Hematopoietic multipotent progenitor cell (in vitro differentiated cells): ENCODE results near the gene PACS2. TPM values are rescaled to one million over a fixed set of nuclear protein-coding genes. Genes with fewer than 3 reads are reported as not detected.
A peak's percentile ranks its signal among the peaks of the same experiment; 100 is the strongest.
"Not testable (repeated sequence)": the region's sequence is repeated elsewhere in the genome, so short reads cannot be mapped to it uniquely, and the experiment has no call there.

Source experiments
- DNase-seq, 3 donors: peaks; one replicate each; pipeline ENCODE4 v3.0.0-alpha.2; 2011 to 2015; ENCODE audit warnings: low read depth in 2 of 3, low spot score in 2 of 3
- total RNA-seq: library from RNA; depleted of rRNA; stranded (reverse); fragments of >200 nt; gene quantifications from one replicate; pipeline ENCODE4 v1.2.3, GENCODE V29; 2012

Gene PACS2
- total RNA-seq = 104 TPM

GRCh38 chr14:105314287-105315200 is at the start of gene PACS2:
Gene PACS2 (plus strand): TSS chr14:105314748. CDS start chr14:105314919, 171 bp downstream.
- peak; percentile 82 to 88 (median 86) for DNase-seq

DNA sequence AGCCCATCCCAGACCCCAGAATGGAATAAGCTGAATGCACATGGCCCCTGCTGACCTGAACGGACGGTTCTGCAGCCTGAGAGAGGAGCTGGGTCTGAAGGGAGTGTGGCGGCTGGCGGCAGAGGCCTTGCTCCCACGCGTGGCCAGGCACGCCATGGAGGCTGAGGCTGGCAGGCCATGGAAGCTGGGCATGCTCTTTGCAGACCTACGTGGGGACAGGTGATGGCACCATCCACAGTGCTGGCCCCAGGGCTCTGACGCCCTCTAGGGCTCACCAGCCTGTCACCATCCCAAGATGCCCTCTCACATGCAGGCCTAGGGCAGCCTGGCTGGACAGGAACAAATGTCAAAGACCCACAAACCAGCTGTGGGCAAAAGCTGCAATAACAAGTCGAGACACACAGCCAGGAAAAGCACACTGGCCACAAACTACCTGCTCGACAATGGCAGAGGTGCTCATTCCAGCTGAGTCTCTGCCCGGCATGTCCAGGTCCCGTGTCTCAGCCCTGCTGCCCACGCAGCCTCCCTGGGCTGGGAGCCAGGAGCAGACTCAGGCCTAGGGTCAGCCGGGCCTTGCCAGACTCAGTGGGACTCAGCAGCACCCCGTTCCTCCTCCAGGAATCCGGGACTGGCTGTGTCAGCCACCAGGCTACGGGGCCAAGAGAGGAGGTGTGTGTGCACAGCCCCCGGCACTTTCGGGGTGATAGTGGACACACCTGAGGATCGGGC is 46.6 kb upstream of the PACS2 start:
- no peak for DNase-seq

DNA sequence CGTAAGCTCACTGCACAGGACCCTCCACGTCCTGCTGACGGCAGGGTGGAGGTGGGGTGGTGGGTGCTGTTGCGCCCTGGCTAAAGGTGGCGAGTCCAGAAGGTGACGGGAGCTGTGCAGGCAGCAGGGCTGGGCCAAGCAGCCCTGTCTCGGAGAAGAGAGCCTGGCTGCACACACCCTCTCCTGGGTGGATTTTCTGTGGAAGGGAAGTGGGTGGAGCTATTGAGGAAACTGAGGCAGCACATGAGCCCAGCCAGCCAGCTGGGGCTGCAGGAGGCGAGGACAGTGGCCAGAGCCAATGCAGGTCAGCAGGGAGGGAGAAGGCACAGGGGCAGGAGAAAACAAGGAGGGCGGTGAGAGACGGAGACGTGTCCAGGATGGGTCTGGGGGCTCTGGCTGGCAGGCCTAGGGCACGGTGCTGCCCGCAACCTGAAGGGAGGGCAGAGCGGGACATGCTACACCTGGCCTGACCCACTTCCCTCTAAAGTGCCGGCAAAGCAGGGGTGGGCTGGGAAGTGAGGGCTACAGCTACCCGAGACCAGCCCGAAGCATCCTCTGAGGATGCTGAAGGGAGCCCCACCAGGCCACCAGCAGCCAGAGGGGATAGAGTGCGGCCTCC is 45.7 kb upstream of the PACS2 start:
- DNase-seq = no peak

DNA sequence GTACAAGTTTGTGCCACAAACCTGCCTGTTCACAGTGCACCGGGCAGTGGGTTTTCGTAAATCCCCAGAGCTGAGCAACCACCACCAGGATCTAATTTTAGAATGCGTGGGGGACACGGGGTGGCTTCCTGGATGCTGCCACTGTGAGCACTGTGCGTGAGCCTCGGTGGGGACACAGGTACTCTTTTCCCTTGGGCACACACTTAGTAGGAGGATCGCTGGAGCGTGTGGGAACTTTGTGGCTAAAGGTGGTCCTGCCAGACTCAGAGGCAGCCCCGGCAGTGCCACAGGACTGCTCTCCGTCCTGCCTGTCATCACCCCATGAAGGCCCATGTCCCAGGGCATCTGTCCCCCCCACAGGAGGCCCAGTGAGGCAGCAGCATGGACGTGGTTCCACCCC is 45.1 kb upstream of the PACS2 start:
- DNase-seq = no peak

- no peak for DNase-seq
These were observed 43.2 kb upstream of the PACS2 start for GRCh38 chr14:105271224-105271890.

GRCh38 chr14:105272623-105273022 is 41.9 kb upstream of the PACS2 start:
- DNase-seq = no peak

DNA sequence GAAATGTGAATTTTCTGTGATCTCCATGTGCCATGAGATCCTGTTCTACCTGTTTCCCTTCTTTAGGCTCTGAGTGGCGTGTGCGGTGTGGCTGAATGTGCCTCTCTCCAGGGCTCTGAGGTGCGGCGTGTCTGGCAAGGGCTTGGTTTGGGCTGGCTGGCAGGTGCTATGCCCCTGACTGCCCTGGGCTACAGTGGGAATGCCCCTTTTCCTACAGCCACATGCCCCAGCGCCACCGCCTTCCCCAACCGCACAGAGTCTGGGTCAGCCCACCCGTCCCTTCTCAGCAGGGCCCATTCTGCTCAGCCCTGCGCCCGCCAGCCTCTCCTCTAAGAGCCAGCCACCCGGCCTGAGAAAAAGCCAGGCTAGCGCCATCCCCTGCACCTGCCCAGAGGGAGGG is 41.5 kb upstream of the PACS2 start:
- no peak for DNase-seq

DNA sequence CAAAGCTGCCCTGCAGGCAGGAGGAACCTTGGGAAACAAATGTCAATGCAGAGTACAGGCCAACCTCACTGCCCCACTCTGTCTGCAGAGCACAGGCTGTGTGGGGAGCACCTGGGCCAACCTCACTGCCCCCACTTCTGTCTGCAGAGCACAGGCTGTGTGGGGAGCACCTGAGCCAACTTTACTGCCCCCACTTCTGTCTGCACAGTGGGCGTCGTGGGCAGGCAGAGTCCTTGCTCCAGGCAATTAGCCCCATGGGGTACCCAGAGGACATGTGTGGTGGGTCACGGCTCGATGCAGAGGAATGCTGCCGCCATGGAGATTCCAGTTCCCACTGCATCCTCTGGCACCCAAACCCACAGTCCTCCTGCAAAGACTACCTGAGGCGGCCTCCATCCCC is 39.9 kb upstream of the PACS2 start:
- no peak for DNase-seq

GRCh38 chr14:105275267-105275946 is 39.1 kb upstream of the PACS2 start:
- no peak for DNase-seq

DNA sequence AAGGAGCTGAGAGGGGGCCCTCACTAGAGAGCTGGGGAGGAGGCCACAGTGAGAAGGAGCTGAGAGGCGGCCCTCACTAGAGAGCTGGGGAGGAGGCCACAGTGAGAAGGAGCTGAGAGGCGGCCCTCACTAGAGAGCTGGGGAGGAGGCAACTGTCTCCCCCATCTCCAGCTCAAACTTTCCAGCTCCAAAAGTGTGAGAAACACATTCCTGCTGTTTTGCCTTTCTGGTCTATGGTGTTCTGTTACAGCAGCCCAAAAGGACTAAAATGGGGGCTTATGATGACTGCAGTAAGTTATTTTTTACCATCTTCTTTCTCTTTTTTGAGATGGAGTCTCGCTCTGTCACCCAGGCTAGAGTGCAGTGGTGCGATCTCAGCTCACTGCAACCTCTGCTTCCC is 37.1 kb upstream of the PACS2 start:
- DNase-seq = not testable (repeated sequence)

GRCh38 chr14:105279642-105280361 is 34.7 kb upstream of the PACS2 start:
- no peak for DNase-seq

DNA sequence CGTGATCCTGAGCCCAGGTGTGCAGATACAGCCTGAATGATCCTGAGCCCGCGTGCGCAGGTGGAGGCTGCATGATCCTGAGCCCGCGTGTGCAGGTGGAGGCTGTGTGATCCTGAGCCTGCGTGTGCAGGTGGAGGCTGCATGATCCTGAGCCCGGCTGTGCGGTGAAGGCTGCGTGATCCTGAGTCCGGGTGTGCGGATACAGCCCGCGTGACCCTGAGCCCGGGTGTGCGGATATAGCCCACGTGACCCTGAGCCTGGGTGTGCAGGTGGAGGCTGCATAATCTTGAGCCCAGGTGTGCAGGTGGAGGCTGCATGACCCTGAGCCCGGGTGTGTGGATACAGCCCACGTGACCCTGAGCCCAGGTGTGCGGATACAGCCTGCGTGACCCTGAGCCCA is 34.0 kb upstream of the PACS2 start:
- DNase-seq = no peak

GRCh38 chr14:105281371-105282097 is 33.0 kb upstream of the PACS2 start:
- peak in 2 of 3 donors; percentile 37 to 52 for DNase-seq

DNA sequence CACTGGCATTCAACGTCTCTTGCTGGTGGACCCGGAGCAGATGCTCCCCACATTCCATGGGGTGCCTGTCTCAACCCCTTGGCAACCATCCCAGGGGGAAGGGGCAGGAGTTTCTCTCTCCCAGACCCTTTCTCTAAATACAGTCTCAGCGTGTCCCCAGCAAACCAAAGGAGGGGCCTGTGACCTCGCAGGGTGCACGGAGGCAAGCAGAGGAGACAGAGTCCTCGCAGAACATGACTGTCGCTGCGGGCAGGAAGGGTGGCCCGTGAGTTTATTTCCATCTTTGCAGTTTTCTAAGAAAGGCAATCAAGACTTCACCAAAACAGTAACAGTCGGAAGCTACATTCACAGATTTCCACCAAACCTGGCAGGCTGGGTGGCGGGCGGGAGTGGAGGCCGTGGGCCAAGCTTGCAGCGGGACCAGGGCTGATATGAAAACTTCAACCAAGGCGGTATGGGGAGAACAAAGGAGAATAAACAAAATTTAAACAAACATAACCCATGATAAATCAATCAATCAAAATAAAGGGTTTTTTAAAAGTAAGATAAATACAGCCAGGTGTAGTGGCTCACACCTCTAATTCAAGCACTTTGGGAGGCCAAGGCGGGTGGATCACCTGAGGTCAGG is 32.3 kb upstream of the PACS2 start:
- DNase-seq = no peak

- DNase-seq = no peak
These were observed 31.5 kb upstream of the PACS2 start for GRCh38 chr14:105283028-105283427.

DNA sequence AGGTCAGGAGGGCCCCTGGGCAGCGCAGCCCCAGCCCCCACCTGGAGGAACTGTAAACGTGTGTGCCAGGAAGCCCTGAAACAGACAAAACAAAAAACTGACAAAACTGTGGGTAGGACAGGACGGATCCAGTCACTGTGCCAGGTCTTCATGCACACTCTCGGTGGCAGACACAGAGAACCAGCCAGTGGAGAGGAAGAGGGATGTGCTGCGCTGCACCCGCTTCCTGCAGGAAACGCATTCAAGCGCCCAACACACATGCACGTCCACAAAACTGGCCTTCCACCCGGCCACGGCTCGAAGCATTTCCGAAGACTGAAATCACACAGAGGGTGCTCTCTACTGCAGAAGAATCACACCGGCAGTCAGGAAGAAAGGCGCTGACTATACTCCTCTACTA is 30.6 kb upstream of the PACS2 start:
- DNase-seq = peak in 2 of 3 donors; percentile 26 to 56

DNA sequence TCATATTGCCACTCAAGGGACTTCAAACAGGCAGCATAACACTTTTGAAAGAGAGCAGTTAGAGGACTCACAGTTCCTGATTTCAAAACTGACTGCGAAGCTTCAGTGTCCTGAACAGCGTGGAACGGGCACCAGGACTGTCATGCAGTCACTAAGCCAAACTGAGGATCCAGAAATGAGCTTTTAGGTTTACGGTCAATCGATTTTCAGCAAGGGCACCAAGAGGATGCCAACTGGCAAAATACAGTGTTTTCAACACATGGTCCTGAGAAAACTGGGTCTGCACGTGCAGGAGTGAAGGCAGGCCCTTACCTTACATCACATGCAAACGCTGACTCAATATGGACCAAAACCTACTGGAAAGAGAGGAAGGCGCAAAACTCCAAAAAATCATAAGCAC is 29.4 kb upstream of the PACS2 start:
- DNase-seq = no peak

DNA sequence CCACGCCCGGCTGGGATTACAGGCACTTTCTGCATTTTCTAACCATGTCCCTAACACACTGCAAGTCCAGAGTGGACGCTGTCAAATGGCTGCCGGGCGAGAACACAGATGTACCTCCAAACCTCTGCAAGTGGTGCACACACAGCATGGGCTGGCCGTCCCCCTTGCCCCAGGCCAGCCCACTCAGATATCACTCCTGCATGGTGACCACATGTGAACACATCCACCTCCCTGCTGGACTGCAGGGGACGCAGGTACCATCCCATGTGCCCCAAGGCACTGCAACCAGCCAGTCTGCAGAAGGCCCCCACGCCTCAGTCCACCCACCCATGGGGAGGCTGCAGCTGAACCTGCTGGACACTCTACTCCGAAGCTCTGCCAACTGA is 27.8 kb upstream of the PACS2 start:
- DNase-seq = no peak
